ENCODE data around the gene OMP. TPM values are rescaled to one million over a fixed set of nuclear protein-coding genes. Genes with fewer than 3 reads are reported as not detected.

The OMP gene
- total and polyA plus RNA-seq, 2 of the 4 experiments (the other 2 are of a cell fraction): 0.27 TPM; not detected in 1

GRCh38 chr11:77059806-77060205 lies 42.8 kb upstream of the OMP start:
- in situ Hi-C loops (cut with MboI; ENCODE audit: low sequenced_read_pairs): no loop called here
- no TSS peak for BruUV-seq (replicated peaks)
- no peaks in the 10 kb centered on the region for H3K4me1 ChIP-seq (ENCODE audit: control insufficient read depth, insufficient read depth, low read length)
- H3K18ac ChIP-seq (ENCODE audit: low read depth, low read length): no peak overlapping the region
- TF ChIP-seq BHLHE40 (IDR thresholded peaks at IDR 0.05; ENCODE audit: low read depth, low read length): no peak
- TF ChIP-seq MAZ (IDR thresholded peaks at IDR 0.05; ENCODE audit: borderline replicate concordance, low read depth, low read length): no peak
- no peak for TF ChIP-seq CTCF (conservative IDR thresholded peaks at IDR 0.05; ENCODE audit: low read depth, low read length)
- no peak for TF ChIP-seq RCOR1 (IDR thresholded peaks at IDR 0.05; ENCODE audit: insufficient replicate concordance, low read length)
- TF ChIP-seq NFE2L2 (IDR thresholded peaks at IDR 0.05; ENCODE audit: low read depth, low read length): no peak
- TF ChIP-seq USF2 (IDR thresholded peaks at IDR 0.05; ENCODE audit: low read depth, low read length): no peak
- TF ChIP-seq FOS (IDR thresholded peaks at IDR 0.05; ENCODE audit: low read depth, low read length): no peak
- no peak for TF ChIP-seq CEBPB (IDR thresholded peaks at IDR 0.05; ENCODE audit: low read depth, low read length)
- TF ChIP-seq SMC3 (IDR thresholded peaks at IDR 0.05; ENCODE audit: low read depth, low read length): no peak
- TF ChIP-seq MAFK (IDR thresholded peaks at IDR 0.05; ENCODE audit: low read depth, low read length): no peak
- TF ChIP-seq RAD21 (IDR thresholded peaks at IDR 0.05; ENCODE audit: low read length): no peak
- TF ChIP-seq RFX5 (IDR thresholded peaks at IDR 0.05; ENCODE audit: low read depth, low read length): no peak
- no peak for TF ChIP-seq ELK1 (IDR thresholded peaks at IDR 0.05; ENCODE audit: borderline replicate concordance, low read depth, low read length)
- TF ChIP-seq POLR2A (IDR thresholded peaks at IDR 0.05; ENCODE audit: low read depth, low read length): no peak
- TF ChIP-seq MXI1 (IDR thresholded peaks at IDR 0.05; ENCODE audit: borderline replicate concordance, low read depth, low read length): no peak
- TF ChIP-seq CHD1 (IDR thresholded peaks at IDR 0.05; ENCODE audit: low read depth, low read length): no peak
- no peak overlapping the region for H3K14ac ChIP-seq (replicated peaks; ENCODE audit: low read depth, low read length)
- CTCF ChIA-PET: no interaction called here
- H2BK5ac ChIP-seq (ENCODE audit: low read depth, low read length, poor library complexity, severe bottlenecking): no peak overlapping the region
- H3K9me1 ChIP-seq (ENCODE audit: insufficient read depth, low read length): no peaks in the 10 kb centered on the region
- H3K4me3 ChIP-seq (ENCODE audit: insufficient read depth, low read depth, low read length): no peak overlapping the region
- H3K4ac ChIP-seq (ENCODE audit: low read depth, low read length): no peak overlapping the region
- DNase-seq: no peak
- no CpG with 5 or more reads among the region's 5 CpGs for WGBS, 2 experiments (ENCODE audit: extremely low coverage in 2 of 2, insufficient read length in 1 of 2)
- H3K27ac ChIP-seq (ENCODE audit: insufficient read depth, low read length): no peak overlapping the region
- no peak overlapping the region for H4K8ac ChIP-seq (ENCODE audit: low read depth in 2 of 2, low read length in 2 of 2)
- ATAC-seq (ENCODE audit: low read depth): no peak
- H2AK9ac ChIP-seq (replicated peaks; ENCODE audit: low read depth, low read length, poor library complexity): no peak overlapping the region
- H3K36me3 ChIP-seq (ENCODE audit: control insufficient read depth, insufficient read depth, low read length): no peaks in the 10 kb centered on the region
- no peak overlapping the region for H3K9ac ChIP-seq (ENCODE audit: low read depth, low read length)
- intact Hi-C loops (cut with micrococcal nuclease): no loop called here
- POLR2A ChIA-PET (ENCODE audit: unreplicated experiment): no interaction called here
- no peak overlapping the region for H2AFZ ChIP-seq (replicated peaks; ENCODE audit: low read length, poor library complexity)
- H2BK20ac ChIP-seq (ENCODE audit: low read depth, low read length): no peak overlapping the region
- H3K4me2 ChIP-seq (ENCODE audit: low read depth, low read length): no peak overlapping the region
- H3K79me1 ChIP-seq (ENCODE audit: low read depth in 1 of 2, low read length in 2 of 2): no peaks in the 10 kb centered on the region
- H2BK15ac ChIP-seq (ENCODE audit: low read depth, low read length): no peak overlapping the region
- H4K5ac ChIP-seq (ENCODE audit: low read depth, low read length): no peak overlapping the region
- H4K20me1 ChIP-seq (ENCODE audit: insufficient read depth, low read length): no peaks in the 10 kb centered on the region
- H2BK120ac ChIP-seq (ENCODE audit: low read depth, low read length): no peak overlapping the region
- peaks cover 10% of the 10 kb centered on the region for H3K27me3 ChIP-seq (ENCODE audit: control insufficient read depth, insufficient read depth, low read length)
- H3K56ac ChIP-seq (ENCODE audit: extremely low read depth, insufficient read depth, low read length): no peak overlapping the region
- dilution Hi-C loops (cut with HindIII; ENCODE audit: low sequenced_read_pairs, unreplicated experiment): no loop called here
- H2AK5ac ChIP-seq (ENCODE audit: low read depth, low read length): no peak overlapping the region
- H3K23ac ChIP-seq (ENCODE audit: low read depth, low read length): no peak overlapping the region
- H3K9me3 ChIP-seq (ENCODE audit: control insufficient read depth, insufficient read depth, low read length): peaks cover 15% of the 10 kb centered on the region
- H4K91ac ChIP-seq (ENCODE audit: insufficient read depth, low read depth, low read length): no peak overlapping the region

All from IMR-90 (cell line).